ENCODE results near the gene ELMO1. TPM values are rescaled to one million over a fixed set of nuclear protein-coding genes. Genes with fewer than 3 reads are reported as not detected.

ELMO1 gene
- total and polyA plus RNA-seq, 9 donors: 8.9 to 48.9 (median 28.0) TPM

DNA sequence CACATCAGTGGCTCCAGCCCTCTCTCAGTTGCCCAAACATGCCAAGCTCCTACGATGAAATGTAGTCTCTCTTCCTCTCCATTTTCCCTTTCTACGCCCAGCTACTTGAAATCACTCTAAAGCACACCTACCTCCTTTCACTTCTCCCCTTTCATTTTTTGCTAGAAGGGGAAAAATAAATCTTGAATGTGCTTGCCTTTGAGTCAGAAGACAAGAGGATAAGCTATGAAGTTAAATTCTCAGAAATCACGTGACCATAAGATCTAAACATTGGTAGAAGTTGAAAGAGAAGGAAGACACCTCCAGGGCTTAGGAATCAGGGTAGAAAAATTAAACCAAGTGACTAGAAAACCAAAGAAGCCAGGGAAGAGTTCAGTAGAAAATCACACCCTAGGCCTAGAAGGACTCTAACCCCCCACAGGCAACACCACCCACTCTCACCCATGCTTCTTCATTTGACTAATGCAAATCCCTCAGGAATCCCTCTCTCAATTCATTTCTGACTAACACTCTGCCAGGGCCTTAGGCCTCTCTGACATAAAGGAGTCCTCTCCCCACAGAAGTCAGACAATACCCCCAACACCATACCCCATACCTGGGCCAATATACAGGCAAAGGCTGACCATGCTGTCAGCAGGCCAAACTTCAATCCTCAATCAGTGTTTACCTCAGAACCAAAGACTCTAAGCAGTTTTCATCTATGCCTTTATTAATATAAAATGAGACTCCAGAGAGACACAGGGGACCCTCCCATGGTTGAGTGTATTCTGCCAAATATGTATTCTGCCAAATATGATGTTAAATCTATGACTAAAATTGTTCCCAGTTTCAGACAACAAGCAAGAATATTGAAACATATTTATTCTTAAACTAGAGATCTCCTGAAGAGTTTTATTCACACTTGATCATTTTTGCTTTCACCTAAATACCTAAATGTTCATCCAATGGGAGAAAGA, 84.8 kb downstream of the ELMO1 start:
- intact Hi-C loops (cut with DNase I): no loop called here
- Histone ChIP-seq H3K27me3 (no peaks in the 10 kb centered on the region), H3K36me3 (no peaks in the 10 kb centered on the region), H3K4me1 (ENCODE audit: insufficient read depth) (no peaks in the 10 kb centered on the region), H3K27ac (no peak overlapping the region), H3K9me3 (no peaks in the 10 kb centered on the region), H3K4me3 (no peak overlapping the region)
- no peak for DNase-seq
- TF ChIP-seq, protein P1, sequence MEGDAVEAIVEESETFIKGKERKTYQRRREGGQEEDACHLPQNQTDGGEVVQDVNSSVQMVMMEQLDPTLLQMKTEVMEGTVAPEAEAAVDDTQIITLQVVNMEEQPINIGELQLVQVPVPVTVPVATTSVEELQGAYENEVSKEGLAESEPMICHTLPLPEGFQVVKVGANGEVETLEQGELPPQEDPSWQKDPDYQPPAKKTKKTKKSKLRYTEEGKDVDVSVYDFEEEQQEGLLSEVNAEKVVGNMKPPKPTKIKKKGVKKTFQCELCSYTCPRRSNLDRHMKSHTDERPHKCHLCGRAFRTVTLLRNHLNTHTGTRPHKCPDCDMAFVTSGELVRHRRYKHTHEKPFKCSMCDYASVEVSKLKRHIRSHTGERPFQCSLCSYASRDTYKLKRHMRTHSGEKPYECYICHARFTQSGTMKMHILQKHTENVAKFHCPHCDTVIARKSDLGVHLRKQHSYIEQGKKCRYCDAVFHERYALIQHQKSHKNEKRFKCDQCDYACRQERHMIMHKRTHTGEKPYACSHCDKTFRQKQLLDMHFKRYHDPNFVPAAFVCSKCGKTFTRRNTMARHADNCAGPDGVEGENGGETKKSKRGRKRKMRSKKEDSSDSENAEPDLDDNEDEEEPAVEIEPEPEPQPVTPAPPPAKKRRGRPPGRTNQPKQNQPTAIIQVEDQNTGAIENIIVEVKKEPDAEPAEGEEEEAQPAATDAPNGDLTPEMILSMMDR (IDR thresholded peaks at IDR 0.05): no peak
- TF ChIP-seq EP300 (IDR thresholded peaks at IDR 0.05) (no peak), POLR2A (IDR thresholded peaks at IDR 0.05) (no peak)
- 94 to 98% (median 97%) methylated on average over 3 of the region's 3 CpGs for WGBS, 3 donors

DNA sequence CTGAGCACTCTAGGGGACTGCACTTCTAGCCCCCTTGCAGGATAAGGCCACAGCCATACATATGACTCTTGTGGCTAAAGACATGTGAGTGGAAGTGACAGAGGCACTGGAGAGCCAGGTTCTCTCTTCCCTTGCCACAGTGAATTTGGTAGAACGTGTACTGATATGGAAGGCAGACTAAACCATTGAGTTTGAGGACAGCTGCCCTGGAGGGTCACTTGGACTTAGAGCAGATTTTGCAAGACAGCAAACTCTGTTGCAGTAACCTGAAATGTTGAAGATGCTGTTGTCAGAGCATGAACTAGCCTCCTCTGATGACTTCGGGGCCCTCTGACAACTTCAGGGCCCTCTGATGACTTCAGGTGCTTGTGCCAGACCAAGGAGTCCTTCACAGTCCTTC, 85.9 kb downstream of the ELMO1 start:
- H3K4me3 ChIP-seq: no peak overlapping the region
- no peak for DNase-seq
- WGBS, 3 donors: 87 to 94% (median 89%) methylated on average over 2 of the region's 2 CpGs
- intact Hi-C loops (cut with DNase I): no loop called here
- no peaks in the 10 kb centered on the region for H3K4me1 ChIP-seq (ENCODE audit: insufficient read depth)
- no peak overlapping the region for H3K27ac ChIP-seq
- no peaks in the 10 kb centered on the region for H3K9me3 ChIP-seq
- no peaks in the 10 kb centered on the region for H3K36me3 ChIP-seq
- TF ChIP-seq POLR2A (IDR thresholded peaks at IDR 0.05) (no peak), EP300 (IDR thresholded peaks at IDR 0.05) (no peak)
- TF ChIP-seq, protein P1 (IDR thresholded peaks at IDR 0.05): no peak
- H3K27me3 ChIP-seq: no peaks in the 10 kb centered on the region

DNA sequence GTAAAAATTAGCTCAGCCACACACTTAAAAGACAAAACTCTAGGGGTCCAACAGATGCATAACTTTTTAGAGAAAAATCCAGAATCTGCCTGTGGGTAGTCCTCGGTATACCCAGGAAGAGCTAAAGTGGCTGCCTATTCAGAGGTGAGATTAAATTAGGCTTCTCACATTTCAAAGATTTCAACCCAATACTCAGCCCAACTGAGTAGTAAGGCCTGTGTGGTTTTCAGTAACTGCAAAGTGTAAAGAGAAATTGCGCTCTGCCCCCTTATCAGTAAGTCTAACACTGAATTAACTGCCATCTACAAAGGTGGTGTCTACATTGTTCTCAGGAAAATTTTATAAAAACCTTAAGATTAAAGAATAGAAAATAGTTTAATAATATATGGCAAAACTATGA, 88.2 kb downstream of the ELMO1 start:
- H3K4me1 ChIP-seq (ENCODE audit: insufficient read depth): no peaks in the 10 kb centered on the region
- H3K36me3 ChIP-seq: no peaks in the 10 kb centered on the region
- TF ChIP-seq, protein P1 (IDR thresholded peaks at IDR 0.05): no peak
- TF ChIP-seq EP300 (IDR thresholded peaks at IDR 0.05): no peak
- TF ChIP-seq POLR2A (IDR thresholded peaks at IDR 0.05): no peak
- intact Hi-C loops (cut with DNase I): no loop called here
- H3K4me3 ChIP-seq: no peak overlapping the region
- no peaks in the 10 kb centered on the region for H3K9me3 ChIP-seq
- DNase-seq: no peak
- H3K27ac ChIP-seq: no peak overlapping the region
- no peaks in the 10 kb centered on the region for H3K27me3 ChIP-seq
- WGBS, 3 donors: 88 to 98% (median 93%) methylated on average over 2 of the region's 2 CpGs

DNA sequence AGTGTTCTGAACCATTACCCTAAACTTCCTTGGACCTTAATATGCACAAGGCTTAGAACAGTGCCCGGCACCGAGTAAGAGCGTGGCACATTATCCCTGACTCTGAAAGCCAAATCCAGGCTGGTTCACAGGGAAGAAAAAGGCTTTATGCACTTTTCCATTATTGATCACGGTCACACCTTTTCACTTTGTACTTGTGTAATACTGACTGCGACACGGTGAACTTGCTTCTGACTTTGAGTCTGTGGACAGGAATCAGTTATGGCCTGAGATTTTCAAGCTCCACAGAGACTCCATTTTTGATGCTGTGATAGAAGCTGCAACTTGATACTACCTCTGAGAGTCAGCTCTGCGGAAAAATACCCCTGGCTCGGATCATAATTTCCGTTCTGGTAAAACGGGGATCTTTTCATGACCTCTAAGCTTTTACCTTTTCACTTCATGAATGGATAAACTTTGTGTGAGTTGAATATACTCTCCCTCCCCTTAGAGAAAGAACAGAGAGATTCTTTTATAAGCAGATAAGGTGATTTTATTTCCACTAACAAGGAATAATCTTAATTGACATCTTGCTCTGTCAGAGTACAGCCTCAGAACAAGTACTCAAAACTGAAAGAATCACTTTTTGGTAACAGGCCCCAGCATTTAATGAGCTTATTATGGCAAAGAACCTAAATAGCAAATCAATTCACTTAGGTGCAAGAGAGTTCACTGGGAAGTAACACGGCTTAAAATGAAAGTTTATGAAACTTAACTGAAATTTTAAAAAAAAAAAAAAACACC, 88.8 kb downstream of the ELMO1 start:
- TF ChIP-seq EP300 (IDR thresholded peaks at IDR 0.05) (no peak), POLR2A (IDR thresholded peaks at IDR 0.05) (no peak)
- TF ChIP-seq, protein P1 (IDR thresholded peaks at IDR 0.05): no peak
- Histone ChIP-seq H3K36me3 (no peaks in the 10 kb centered on the region), H3K4me3 (no peak overlapping the region), H3K4me1 (ENCODE audit: insufficient read depth) (peaks cover 1% of the 10 kb centered on the region), H3K27me3 (no peaks in the 10 kb centered on the region), H3K9me3 (no peaks in the 10 kb centered on the region), H3K27ac (no peak overlapping the region)
- intact Hi-C loops (cut with DNase I): no loop called here
- DNase-seq: no peak
- WGBS, 3 donors: 93 to 96% (median 94%) methylated on average over 11 of the region's 11 CpGs

Data from ovary (tissue), 9 donors.